Astrocyte of the cerebellum (primary cell): Measurements from ENCODE around the gene ZIC4.

Source experiments
- DNase-seq: peaks from one replicate; pipeline ENCODE4 v3.0.0-alpha.2; 2011; ENCODE audit warnings: low read depth
- H3K4me3 ChIP-seq: 2 replicates; pipeline ENCODE4 v1.5.1; 2011; ENCODE audit warnings: mild to moderate bottlenecking, low read depth, low read length, moderate library complexity
- in situ Hi-C: cut with HindIII; loops from 2 replicates; pipeline ENCODE4 v1.10.0; 2017; ENCODE audit warnings: low sequenced_read_pairs
- TF ChIP-seq, protein P1 (sequence below): IDR thresholded peaks from 2 replicates; pipeline ENCODE4 v1.5.1; 2012; ENCODE audit warnings: low read length, low read depth, moderate library complexity, mild to moderate bottlenecking; ENCODE audit errors: missing control alignments

ZIC4 gene

DNA sequence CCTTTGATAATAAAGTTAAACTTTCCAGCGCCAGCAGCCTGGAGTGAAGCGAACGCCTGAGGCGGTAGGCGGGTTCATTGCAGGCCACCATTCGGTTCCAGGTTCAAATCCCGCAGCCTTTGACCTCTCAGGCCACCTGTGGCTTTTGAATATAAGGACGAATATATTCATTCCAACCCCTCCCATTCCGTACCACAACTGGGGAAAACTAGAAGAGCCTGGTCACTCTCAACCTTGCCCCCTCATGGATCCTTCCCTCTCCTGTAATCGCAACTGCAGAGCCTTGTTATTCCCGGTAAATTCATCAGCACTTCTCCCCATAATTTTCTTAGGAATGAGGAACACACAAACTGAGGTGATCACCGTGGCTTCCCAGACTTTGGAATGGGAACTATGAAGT is 35.2 kb downstream of the ZIC4 start:
- in situ Hi-C loops: no loop called here
- no peak for DNase-seq
- TF ChIP-seq, protein P1, sequence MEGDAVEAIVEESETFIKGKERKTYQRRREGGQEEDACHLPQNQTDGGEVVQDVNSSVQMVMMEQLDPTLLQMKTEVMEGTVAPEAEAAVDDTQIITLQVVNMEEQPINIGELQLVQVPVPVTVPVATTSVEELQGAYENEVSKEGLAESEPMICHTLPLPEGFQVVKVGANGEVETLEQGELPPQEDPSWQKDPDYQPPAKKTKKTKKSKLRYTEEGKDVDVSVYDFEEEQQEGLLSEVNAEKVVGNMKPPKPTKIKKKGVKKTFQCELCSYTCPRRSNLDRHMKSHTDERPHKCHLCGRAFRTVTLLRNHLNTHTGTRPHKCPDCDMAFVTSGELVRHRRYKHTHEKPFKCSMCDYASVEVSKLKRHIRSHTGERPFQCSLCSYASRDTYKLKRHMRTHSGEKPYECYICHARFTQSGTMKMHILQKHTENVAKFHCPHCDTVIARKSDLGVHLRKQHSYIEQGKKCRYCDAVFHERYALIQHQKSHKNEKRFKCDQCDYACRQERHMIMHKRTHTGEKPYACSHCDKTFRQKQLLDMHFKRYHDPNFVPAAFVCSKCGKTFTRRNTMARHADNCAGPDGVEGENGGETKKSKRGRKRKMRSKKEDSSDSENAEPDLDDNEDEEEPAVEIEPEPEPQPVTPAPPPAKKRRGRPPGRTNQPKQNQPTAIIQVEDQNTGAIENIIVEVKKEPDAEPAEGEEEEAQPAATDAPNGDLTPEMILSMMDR: no peak
- H3K4me3 ChIP-seq: no peak overlapping the region

DNA sequence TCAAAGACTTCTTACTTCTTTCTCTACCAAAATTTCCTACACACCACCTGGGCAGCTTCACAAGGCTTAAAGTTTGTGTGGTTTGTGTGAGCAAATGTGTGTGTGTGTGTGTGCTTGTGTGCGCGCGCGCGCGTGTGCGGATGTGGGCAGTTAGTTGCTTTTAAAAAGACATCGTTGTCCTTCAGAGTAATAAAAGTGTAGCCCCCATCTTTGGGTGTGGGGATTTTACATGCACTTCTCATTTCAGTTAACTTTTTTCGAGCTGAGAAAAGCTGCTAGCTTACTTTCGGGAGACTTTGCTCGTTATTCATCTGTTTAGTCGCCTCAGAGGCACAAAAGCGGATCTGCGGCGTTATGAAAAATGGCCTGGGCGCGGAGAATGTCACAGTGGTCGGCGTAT is 36.0 kb downstream of the ZIC4 start:
- in situ Hi-C loops: no loop called here
- TF ChIP-seq, protein P1: no peak
- no peak for DNase-seq
- peak overlapping the region; percentile 47 for H3K4me3 ChIP-seq

DNA sequence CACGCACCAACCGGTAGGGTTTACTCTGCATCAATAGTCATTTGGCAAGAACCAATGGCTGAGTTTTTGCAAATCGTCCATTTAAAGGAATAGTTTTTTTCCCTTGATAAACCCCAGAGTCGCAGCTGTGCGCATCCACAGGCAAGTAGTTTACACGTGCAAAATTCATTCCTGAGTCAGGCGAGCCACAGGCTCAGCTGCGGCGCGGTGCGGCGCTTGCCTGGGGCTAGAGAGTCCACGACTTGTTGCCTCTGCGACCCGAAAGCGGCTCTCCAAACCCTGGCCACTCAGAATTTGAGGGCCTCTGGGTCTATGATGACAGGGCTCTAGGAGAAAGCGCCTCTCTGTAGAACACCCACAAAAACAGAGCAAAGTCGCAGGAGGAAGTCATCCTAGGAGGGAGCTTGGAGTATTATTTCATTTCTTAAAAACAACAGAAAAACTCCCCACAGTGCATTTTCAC is 36.7 kb downstream of the ZIC4 start:
- no peak for DNase-seq
- peak overlapping the region; percentile 47 for H3K4me3 ChIP-seq
- in situ Hi-C loops: no loop called here
- TF ChIP-seq, protein P1: no peak

DNA sequence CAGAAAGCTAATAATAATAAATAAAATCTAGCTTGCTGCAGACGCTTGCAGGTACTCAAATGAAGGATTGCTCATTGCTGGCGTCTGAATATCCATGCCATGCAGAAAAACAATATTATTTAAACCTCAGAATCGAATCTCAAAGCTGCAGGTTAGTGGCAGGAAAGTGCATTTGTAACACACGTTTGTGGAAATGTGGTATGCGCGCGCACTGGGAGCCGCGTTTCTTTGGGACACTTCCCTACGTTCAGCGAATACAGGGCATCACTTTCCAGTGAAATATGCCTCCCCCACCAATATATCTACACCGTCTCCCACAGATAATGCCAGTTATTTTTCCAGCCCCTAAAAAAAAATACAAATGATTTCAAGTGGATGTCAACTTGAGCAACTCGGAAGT is 37.1 kb downstream of the ZIC4 start:
- in situ Hi-C loops: no loop called here
- TF ChIP-seq, protein P1: no peak
- peak overlapping the region; percentile 47 for H3K4me3 ChIP-seq
- DNase-seq: no peak

DNA sequence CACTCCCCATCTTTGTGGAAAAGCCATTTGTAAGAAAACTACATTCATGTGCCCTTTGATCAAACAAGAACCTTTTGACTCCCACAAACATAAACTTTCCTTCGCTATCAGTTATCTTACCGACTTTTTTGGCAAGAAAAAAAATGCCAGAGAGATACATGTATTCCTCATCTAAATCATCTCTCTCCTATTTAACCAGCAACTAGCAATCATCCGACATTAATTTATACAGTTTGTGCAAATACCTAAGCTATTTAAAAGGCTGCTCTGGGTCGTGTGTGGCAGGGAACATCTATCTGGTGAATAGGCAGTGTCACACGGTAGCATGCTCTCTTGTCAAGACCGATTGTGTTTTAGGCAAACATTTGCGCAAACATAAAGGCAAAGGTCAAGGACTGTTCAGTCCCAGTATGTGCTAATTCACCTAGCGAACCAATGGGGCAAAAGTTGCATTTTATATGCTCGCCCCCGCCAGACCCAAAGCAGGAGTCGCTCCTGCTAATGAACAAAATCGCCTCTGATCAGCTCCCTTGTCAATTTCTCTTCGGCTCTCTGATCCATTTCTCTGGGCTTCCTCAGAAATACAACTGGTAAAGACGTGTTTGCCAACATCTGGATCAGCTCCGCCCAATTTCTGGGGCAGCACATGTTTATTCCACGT is 37.7 kb downstream of the ZIC4 start:
- H3K4me3 ChIP-seq: peak overlapping the region; percentile 47
- no peak for DNase-seq
- TF ChIP-seq, protein P1: no peak
- in situ Hi-C loops: no loop called here

DNA sequence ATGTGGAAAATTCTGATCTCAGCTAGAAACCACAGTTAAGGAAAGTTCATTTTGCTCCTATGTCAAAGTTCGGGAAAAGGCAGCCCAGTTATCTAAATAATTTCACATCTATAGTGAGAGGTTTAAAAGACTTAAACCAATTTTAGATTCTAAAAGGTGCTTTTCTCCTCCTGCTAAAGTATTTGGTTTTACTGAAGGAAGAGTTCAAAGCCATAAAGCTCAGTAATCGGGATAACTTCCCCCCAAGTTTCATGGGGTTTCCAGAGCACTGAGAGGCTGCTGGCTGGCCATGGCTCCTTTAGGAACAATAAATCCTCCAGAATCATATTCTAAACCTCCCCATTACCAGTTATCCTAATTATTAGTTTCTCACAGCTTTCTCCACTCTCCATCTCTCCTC is 38.2 kb downstream of the ZIC4 start:
- TF ChIP-seq, protein P1: no peak
- H3K4me3 ChIP-seq: peak overlapping the region; percentile 47
- DNase-seq: no peak
- in situ Hi-C loops: no loop called here

DNA sequence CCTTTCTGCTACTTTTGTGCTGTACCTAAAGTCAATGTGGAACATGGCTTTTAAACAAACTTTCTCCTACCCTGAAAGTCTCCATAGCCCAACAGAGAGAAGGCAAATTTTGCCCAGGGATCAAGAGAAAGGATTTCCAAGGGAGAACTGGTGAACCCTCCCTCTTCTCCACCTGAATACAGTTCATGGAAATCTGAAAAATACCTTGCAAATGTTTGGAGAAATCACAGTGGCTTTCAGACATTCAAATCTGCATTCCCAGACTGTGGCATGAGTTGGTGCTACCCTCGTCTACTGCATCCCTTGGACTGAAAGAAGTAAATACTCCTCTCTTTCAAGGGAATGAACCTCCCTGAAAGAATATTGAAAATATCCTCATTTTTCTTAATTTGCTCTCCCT is 38.7 kb downstream of the ZIC4 start:
- H3K4me3 ChIP-seq: peak overlapping the region; percentile 47

More for the DNA sequence above, 38.7 kb downstream of the ZIC4 start:
- TF ChIP-seq, protein P1: no peak
- in situ Hi-C loops: no loop called here
- DNase-seq: no peak
